ENCODE measurements around the gene MEA1.

Gene MEA1

GRCh38 chr6:43032326-43032725 lies 18.6 kb upstream of the MEA1 start:
- DNase-seq (ENCODE audit: low read depth) = no peak
- no peak for TF ChIP-seq CTCF (IDR thresholded peaks at IDR 0.05; ENCODE audit: low read length, missing control alignments)
- H3K4me3 ChIP-seq (replicated peaks; ENCODE audit: low read depth, low read length) = no peak overlapping the region

- no peak overlapping the region for H3K4me3 ChIP-seq (replicated peaks; ENCODE audit: low read depth, low read length)
- DNase-seq (ENCODE audit: low read depth) = no peak
- no peak for TF ChIP-seq CTCF (IDR thresholded peaks at IDR 0.05; ENCODE audit: low read length, missing control alignments)
These were observed 15.4 kb upstream of the MEA1 start for GRCh38 chr6:43029120-43029519.

- no peak for DNase-seq (ENCODE audit: low read depth)
- H3K4me3 ChIP-seq (replicated peaks; ENCODE audit: low read depth, low read length) = no peak overlapping the region
- TF ChIP-seq CTCF (IDR thresholded peaks at IDR 0.05; ENCODE audit: low read length, missing control alignments) = no peak
These were observed 12.6 kb upstream of the MEA1 start for GRCh38 chr6:43026365-43026764.

DNA sequence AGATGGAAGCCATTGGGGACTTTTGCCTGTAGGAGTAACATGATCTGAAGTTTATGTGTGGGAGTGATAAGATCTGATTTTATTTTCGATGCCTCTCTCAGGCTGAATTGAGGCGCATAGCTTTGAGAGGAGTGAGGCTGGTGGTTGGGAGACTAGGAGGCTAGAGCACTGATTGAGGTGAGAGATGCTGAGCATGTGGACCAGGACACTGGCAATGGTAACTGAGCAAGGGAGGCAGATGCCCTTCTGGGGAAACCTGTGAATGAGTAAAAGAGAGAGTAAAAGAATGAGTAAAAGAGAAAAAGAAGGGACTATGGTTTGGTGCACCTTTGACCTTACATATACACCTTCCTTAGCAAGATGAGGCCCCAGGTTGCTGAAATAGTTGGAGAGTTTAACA lies 10.7 kb upstream of the MEA1 start:
- no peak for DNase-seq (ENCODE audit: low read depth)
- TF ChIP-seq CTCF (IDR thresholded peaks at IDR 0.05; ENCODE audit: low read length, missing control alignments) = no peak
- H3K4me3 ChIP-seq (replicated peaks; ENCODE audit: low read depth, low read length) = no peak overlapping the region

- peak; percentile 66 for DNase-seq (ENCODE audit: low read depth)
- no peak for TF ChIP-seq CTCF (IDR thresholded peaks at IDR 0.05; ENCODE audit: low read length, missing control alignments)
- H3K4me3 ChIP-seq (replicated peaks; ENCODE audit: low read depth, low read length) = peak within 1 kb of the TSS; percentile 87
These were observed 7.7 kb upstream of the MEA1 start, which contains the start of gene RRP36 for GRCh38 chr6:43021270-43022047. TSS of gene RRP36 (plus strand) at chr6:43021623. CDS start at chr6:43021655, 32 bp downstream.

GRCh38 chr6:43020847-43021246 lies 7.1 kb upstream of the MEA1 start:
- peak overlapping the region; percentile 87 for H3K4me3 ChIP-seq (replicated peaks; ENCODE audit: low read depth, low read length)
- no peak for TF ChIP-seq CTCF (IDR thresholded peaks at IDR 0.05; ENCODE audit: low read length, missing control alignments)

More at GRCh38 chr6:43020847-43021246, 7.1 kb upstream of the MEA1 start:
- DNase-seq (ENCODE audit: low read depth) = peak; percentile 7
